ENCODE results near the gene RREB1. TPM values are rescaled to one million over a fixed set of nuclear protein-coding genes. Genes with fewer than 3 reads are reported as not detected.

RREB1 gene
- total and polyA plus RNA-seq, 2 experiments from 2014 or later = 6.4 to 12.4 TPM

DNA sequence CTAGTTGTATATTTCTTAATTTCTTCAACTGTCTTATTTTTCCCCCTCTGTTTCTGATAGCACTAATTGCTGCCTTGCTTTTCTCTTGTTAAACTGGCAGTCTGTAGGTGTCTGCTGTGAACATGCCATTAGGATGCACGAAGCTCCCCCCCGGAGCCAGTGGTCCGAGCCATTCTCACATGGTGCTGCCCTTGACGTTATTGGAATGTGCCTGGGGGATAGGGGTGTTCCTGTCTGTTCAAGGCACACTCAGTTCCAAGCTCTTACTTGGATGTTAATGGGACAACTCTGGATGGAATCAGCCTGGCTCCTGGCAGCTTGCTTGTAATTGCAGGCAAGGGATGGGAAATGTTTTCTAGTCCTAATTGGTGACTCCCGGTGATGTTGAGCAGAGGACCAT lies 68.4 kb downstream of the RREB1 start:
- no peak for DNase-seq
- WGBS, 2 experiments (ENCODE audit: low coverage in 1 of 2, low lambda C conversion rate in 2 of 2, missing lambda C conversion rate in 2 of 2) = 27 to 37% methylated on average over 5 of the region's 5 CpGs
- Histone ChIP-seq H3K4me2 (ENCODE audit: unreplicated experiment) (no peak overlapping the region), H3K36me3 (ENCODE audit: low read depth) (peaks cover 19% of the 10 kb centered on the region; the same call in 1 of the 2 replicates), H3K4me1 (ENCODE audit: insufficient read depth) (peaks cover 30% of the 10 kb centered on the region), H3K79me2 (ENCODE audit: insufficient read depth) (peaks cover 100% of the 10 kb centered on the region), H3F3A (ENCODE audit: insufficient read depth) (0 out of 2 replicates have a peak, but pooled peaks cover 11% of the 10 kb centered on the region), H3K9me3 (ENCODE audit: low read depth) (no peaks in the 10 kb centered on the region), H3K9me2 (ENCODE audit: insufficient read depth) (no peaks in the 10 kb centered on the region), H3K9ac (no peak overlapping the region; the same call in 1 of the 2 replicates), H2AFZ (no peak overlapping the region), H4K20me1 (ENCODE audit: insufficient read depth) (no peaks in the 10 kb centered on the region), H3K27me3 (replicated peaks; ENCODE audit: insufficient read depth) (no peaks in the 10 kb centered on the region), H3K4me3 (no peak overlapping the region), H3K27ac (0 out of 2 replicates have a peak overlapping the region, but pooled peaks have one; percentile 5)
- TF ChIP-seq EZH2phosphoT487 (IDR thresholded peaks at IDR 0.05; ENCODE audit: insufficient read depth, low read depth) (no peak), EZH2 (IDR thresholded peaks at IDR 0.05; ENCODE audit: insufficient read depth, poor library complexity, severe bottlenecking) (no peak)
- in situ Hi-C loops (cut with MboI) = no loop called here

DNA sequence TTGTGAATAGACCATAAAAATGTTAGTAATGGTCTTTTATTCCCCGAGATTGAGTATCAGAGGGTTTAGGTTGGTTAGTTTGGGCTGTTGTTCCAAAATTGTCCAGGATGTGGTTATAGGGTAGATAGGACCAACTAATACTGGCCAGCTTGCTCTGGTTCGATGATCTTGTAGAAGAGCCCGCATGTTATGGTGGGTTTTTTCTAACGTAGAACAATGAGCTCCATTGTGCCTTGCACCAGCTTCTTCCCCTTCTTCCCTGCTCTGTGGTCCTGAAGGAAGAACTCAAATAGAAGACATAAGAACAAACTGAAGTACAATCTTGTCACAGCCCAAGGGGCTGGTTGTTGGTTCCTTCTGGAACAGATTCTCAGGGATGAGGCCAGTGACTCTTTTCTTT lies 70.5 kb downstream of the RREB1 start:
- no peaks in the 10 kb centered on the region for H3K9me3 ChIP-seq (ENCODE audit: low read depth)
- H4K20me1 ChIP-seq (ENCODE audit: insufficient read depth) = no peaks in the 10 kb centered on the region
- peaks cover 100% of the 10 kb centered on the region for H3K79me2 ChIP-seq (ENCODE audit: insufficient read depth)
- no peak overlapping the region for H3K4me3 ChIP-seq
- H3K9ac ChIP-seq = no peak overlapping the region
- WGBS, 2 experiments (ENCODE audit: low coverage in 1 of 2, low lambda C conversion rate in 2 of 2, missing lambda C conversion rate in 2 of 2) = 85 to 92% methylated on average over 4 of the region's 4 CpGs
- H3F3A ChIP-seq (ENCODE audit: insufficient read depth) = 0 out of 2 replicates have a peak, but pooled peaks cover 11% of the 10 kb centered on the region
- H3K27ac ChIP-seq = no peak overlapping the region
- H3K4me1 ChIP-seq (ENCODE audit: insufficient read depth) = peaks cover 16% of the 10 kb centered on the region
- TF ChIP-seq EZH2phosphoT487 (IDR thresholded peaks at IDR 0.05; ENCODE audit: insufficient read depth, low read depth) (no peak), EZH2 (IDR thresholded peaks at IDR 0.05; ENCODE audit: insufficient read depth, poor library complexity, severe bottlenecking) (no peak)
- no peak overlapping the region for H3K4me2 ChIP-seq (ENCODE audit: unreplicated experiment)
- in situ Hi-C loops (cut with MboI) = no loop called here
- H2AFZ ChIP-seq = no peak overlapping the region
- H3K36me3 ChIP-seq (ENCODE audit: low read depth) = peaks cover 40% of the 10 kb centered on the region; the same call in 1 of the 2 replicates
- no peak for DNase-seq
- H3K27me3 ChIP-seq (replicated peaks; ENCODE audit: insufficient read depth) = no peaks in the 10 kb centered on the region
- H3K9me2 ChIP-seq (ENCODE audit: insufficient read depth) = no peaks in the 10 kb centered on the region

DNA sequence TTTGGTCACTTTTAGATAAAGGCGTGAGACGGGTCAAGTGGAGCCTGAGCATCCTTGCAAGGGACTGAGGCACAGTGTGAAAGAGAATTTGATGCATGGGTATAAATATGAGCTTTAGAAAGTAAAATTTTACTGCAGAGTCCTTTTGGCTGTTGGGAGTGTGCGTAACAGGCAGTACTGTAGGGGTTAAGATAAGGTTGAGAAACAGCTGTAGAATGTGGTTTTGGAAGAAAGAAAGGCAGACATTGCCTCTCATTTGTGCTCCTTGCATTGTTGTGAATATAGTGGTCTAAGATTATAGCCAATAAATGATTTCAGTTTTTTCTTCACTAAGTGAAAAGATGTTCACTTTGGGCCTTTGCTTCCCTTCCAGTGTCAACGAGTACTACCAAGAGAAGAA lies 73.0 kb downstream of the RREB1 start:
- Histone ChIP-seq H3K27me3 (replicated peaks; ENCODE audit: insufficient read depth) (no peaks in the 10 kb centered on the region), H3K4me3 (no peak overlapping the region), H3K4me2 (ENCODE audit: unreplicated experiment) (no peak overlapping the region), H3K79me2 (ENCODE audit: insufficient read depth) (peaks cover 97% of the 10 kb centered on the region), H3K9me2 (ENCODE audit: insufficient read depth) (no peaks in the 10 kb centered on the region), H3K9me3 (ENCODE audit: low read depth) (no peaks in the 10 kb centered on the region), H3K27ac (no peak overlapping the region), H2AFZ (no peak overlapping the region), H3K9ac (no peak overlapping the region), H3K4me1 (ENCODE audit: insufficient read depth) (peaks cover 10% of the 10 kb centered on the region), H3F3A (ENCODE audit: insufficient read depth) (no peaks in the 10 kb centered on the region), H4K20me1 (ENCODE audit: insufficient read depth) (no peaks in the 10 kb centered on the region), H3K36me3 (ENCODE audit: low read depth) (peaks cover 44% of the 10 kb centered on the region; the same call in 1 of the 2 replicates)
- no peak for TF ChIP-seq EZH2phosphoT487 (IDR thresholded peaks at IDR 0.05; ENCODE audit: insufficient read depth, low read depth)
- no peak for TF ChIP-seq EZH2 (IDR thresholded peaks at IDR 0.05; ENCODE audit: insufficient read depth, poor library complexity, severe bottlenecking)
- 96 to 97% methylated on average over 4 of the region's 4 CpGs for WGBS, 2 experiments (ENCODE audit: low coverage in 1 of 2, low lambda C conversion rate in 2 of 2, missing lambda C conversion rate in 2 of 2)
- in situ Hi-C loops (cut with MboI) = no loop called here
- DNase-seq = no peak

DNA sequence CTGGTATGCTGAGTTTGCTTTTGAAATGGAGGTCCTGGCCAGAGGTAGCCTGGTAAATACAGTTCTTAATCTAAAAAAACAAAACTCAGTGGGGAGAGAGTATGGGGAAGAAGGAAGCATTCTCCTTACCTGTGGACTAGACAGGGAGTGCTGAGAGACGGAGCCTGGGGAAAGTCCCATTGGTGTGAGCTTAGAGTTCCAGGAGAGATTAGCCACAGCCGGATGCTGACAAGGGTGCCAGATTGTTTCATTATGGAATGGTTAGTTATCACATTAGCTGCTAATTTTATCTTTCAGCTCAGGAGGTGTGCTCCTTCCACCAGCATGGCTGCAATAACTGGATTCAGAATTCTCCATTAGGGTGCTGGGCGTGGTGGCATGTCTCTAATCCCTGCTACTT lies 75.9 kb downstream of the RREB1 start:
- peaks cover 43% of the 10 kb centered on the region for H3K36me3 ChIP-seq (ENCODE audit: low read depth)
- no peaks in the 10 kb centered on the region for H4K20me1 ChIP-seq (ENCODE audit: insufficient read depth)
- no peak overlapping the region for H3K4me3 ChIP-seq
- H2AFZ ChIP-seq = no peak overlapping the region
- no peak overlapping the region for H3K9ac ChIP-seq
- no peak for TF ChIP-seq EZH2 (IDR thresholded peaks at IDR 0.05; ENCODE audit: insufficient read depth, poor library complexity, severe bottlenecking)
- no peak for TF ChIP-seq EZH2phosphoT487 (IDR thresholded peaks at IDR 0.05; ENCODE audit: insufficient read depth, low read depth)
- in situ Hi-C loops (cut with MboI) = no loop called here
- H3K4me1 ChIP-seq (ENCODE audit: insufficient read depth) = peaks cover 4% of the 10 kb centered on the region; the same call in 1 of the 2 replicates
- H3K4me2 ChIP-seq (ENCODE audit: unreplicated experiment) = no peak overlapping the region
- H3K27me3 ChIP-seq (replicated peaks; ENCODE audit: insufficient read depth) = no peaks in the 10 kb centered on the region
- DNase-seq = no peak
- no peaks in the 10 kb centered on the region for H3K9me3 ChIP-seq (ENCODE audit: low read depth)
- H3K27ac ChIP-seq = no peak overlapping the region
- peaks cover 96% of the 10 kb centered on the region for H3K79me2 ChIP-seq (ENCODE audit: insufficient read depth)
- no peaks in the 10 kb centered on the region for H3F3A ChIP-seq (ENCODE audit: insufficient read depth)
- H3K9me2 ChIP-seq (ENCODE audit: insufficient read depth) = no peaks in the 10 kb centered on the region
- WGBS, 2 experiments (ENCODE audit: low coverage in 1 of 2, low lambda C conversion rate in 2 of 2, missing lambda C conversion rate in 2 of 2) = 91 to 95% methylated on average over 3 of the region's 3 CpGs
